Thyroid gland (tissue), 4 donors: Measurements from ENCODE around the gene BRAT1.
"Not testable (repeated sequence)": the region's sequence is repeated elsewhere in the genome, so short reads cannot be mapped to it uniquely, and the experiment has no call there.

Source experiments
- CTCF ChIP-seq, 6 experiments: fragments of 200-600 bp in 3 of 6; fragments of 450-650 bp in 3 of 6; sonication (generic) in 3 of 6; IDR thresholded peaks; one replicate each; pipeline ENCODE4 v1.5.1; 2016 to 2019; ENCODE audit warnings: antibody characterized with exemption in 6 of 6, mild to moderate bottlenecking in 2 of 6, inconsistent platforms in 1 of 6, moderate library complexity in 1 of 6
- POLR2A ChIP-seq, 2 donors: fragments of 450-650 bp; IDR thresholded peaks; one replicate each; pipeline ENCODE4 v1.6.1; 2017; ENCODE audit warnings: antibody characterized with exemption in 2 of 2, mild to moderate bottlenecking in 2 of 2, moderate library complexity in 1 of 2

- TF ChIP-seq CTCF, POLR2A (IDR thresholded peaks at IDR 0.05): not testable (repeated sequence)
These were observed 19.3 kb downstream of the BRAT1 start for GRCh38 chr7:2535872-2536627.
